Hepatocyte (in vitro differentiated cells): Measurements from ENCODE around the gene EDC3.

Experiments used
- CTCF ChIP-seq: fragments of 200-600 bp; sonication (generic); IDR thresholded peaks from 2 replicates; pipeline ENCODE4 v1.5.1; 2016; ENCODE audit warnings: antibody characterized with exemption, mild to moderate bottlenecking; ENCODE audit not compliant: poor library complexity
- EZH2 ChIP-seq: fragments of 200-600 bp; sonication (generic); IDR thresholded peaks from 2 replicates; pipeline ENCODE4 v1.6.1; 2016; ENCODE audit warnings: antibody characterized with exemption, mild to moderate bottlenecking, borderline replicate concordance
- EZH2phosphoT487 ChIP-seq: fragments of 200-600 bp; sonication (generic); IDR thresholded peaks from one replicate; pipeline ENCODE4 v1.6.1; 2018; ENCODE audit warnings: antibody characterized with exemption, mild to moderate bottlenecking, low read depth, moderate library complexity; ENCODE audit not compliant: unreplicated experiment, severe bottlenecking

- TF ChIP-seq CTCF: no peak
- TF ChIP-seq EZH2: no peak
- no peak for TF ChIP-seq EZH2phosphoT487
Measured at GRCh38 chr15:74626336-74626735, 69.5 kb downstream of the EDC3 start.
